Measurements from ENCODE around the gene PACS2. TPM values are rescaled to one million over a fixed set of nuclear protein-coding genes. Genes with fewer than 3 reads are reported as not detected.

Gene PACS2
- total RNA-seq, 1 experiment from 2014 or later: 72.5 TPM

DNA sequence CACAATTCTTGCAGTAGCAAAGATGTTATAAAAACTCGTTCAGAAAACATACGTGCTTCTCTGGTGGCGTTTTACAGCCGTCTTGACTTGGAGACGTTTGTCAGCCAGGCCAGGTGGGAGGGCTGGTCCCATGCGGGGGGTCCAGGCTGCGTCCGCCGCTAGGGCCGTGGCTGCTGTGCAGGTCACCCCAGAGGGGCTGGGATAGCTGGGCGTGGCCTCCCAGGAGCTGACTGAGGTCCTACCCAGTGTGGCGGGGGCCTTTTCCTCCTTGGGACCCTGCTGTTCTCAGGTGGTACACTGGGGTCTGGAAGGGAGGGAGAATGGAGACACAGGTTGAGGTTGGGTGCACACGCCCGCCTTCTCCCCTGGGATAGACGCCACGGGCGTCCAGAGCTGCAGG lies 130.3 kb downstream of the PACS2 start:
- H3K79me1 ChIP-seq (ENCODE audit: insufficient read depth, low read depth, low read length, poor library complexity, severe bottlenecking): no peaks in the 10 kb centered on the region
- no peak overlapping the region for H3K23ac ChIP-seq (ENCODE audit: insufficient read length, low read depth, low read length)
- no peak overlapping the region for H2BK5ac ChIP-seq (ENCODE audit: insufficient read length, low read length)
- H4K91ac ChIP-seq (ENCODE audit: insufficient read length, low read depth, low read length): no peak overlapping the region
- H2BK12ac ChIP-seq (ENCODE audit: insufficient read length, low read depth, low read length): no peak overlapping the region
- Mint-ChIP-seq H3K4me1 (no peaks in the 10 kb centered on the region), H3K9me3 (no peaks in the 10 kb centered on the region), H3K27me3 (ENCODE audit: low read depth) (no peaks in the 10 kb centered on the region), H3K4me3 (no peak overlapping the region), H3K36me3 (ENCODE audit: insufficient read depth in 1 of 3, low read depth in 3 of 3) (peaks cover 16 to 37% (median 21%) of the 10 kb centered on the region in 3 experiments; a peak in 6 of 7 replicates), H3K27ac (no peak overlapping the region)
- no peak overlapping the region for H3K14ac ChIP-seq (ENCODE audit: insufficient read depth, low read length)
- H3K18ac ChIP-seq (ENCODE audit: insufficient read length, low read depth, low read length): no peak overlapping the region
- H3K4ac ChIP-seq (ENCODE audit: low read depth, low read length): no peak overlapping the region
- no peak overlapping the region for H3T11ph ChIP-seq (ENCODE audit: low read length)
- DNase-seq: no peak
- no peak overlapping the region for H2BK20ac ChIP-seq (ENCODE audit: low read depth, low read length, poor library complexity, severe bottlenecking)
- no peaks in the 10 kb centered on the region for H3K4me1 ChIP-seq (ENCODE audit: insufficient read depth, low read length)
- H2AFZ ChIP-seq (ENCODE audit: low read length): no peak overlapping the region
- no peak overlapping the region for H2BK15ac ChIP-seq (ENCODE audit: low read depth, low read length)
- TF ChIP-seq, protein P1, sequence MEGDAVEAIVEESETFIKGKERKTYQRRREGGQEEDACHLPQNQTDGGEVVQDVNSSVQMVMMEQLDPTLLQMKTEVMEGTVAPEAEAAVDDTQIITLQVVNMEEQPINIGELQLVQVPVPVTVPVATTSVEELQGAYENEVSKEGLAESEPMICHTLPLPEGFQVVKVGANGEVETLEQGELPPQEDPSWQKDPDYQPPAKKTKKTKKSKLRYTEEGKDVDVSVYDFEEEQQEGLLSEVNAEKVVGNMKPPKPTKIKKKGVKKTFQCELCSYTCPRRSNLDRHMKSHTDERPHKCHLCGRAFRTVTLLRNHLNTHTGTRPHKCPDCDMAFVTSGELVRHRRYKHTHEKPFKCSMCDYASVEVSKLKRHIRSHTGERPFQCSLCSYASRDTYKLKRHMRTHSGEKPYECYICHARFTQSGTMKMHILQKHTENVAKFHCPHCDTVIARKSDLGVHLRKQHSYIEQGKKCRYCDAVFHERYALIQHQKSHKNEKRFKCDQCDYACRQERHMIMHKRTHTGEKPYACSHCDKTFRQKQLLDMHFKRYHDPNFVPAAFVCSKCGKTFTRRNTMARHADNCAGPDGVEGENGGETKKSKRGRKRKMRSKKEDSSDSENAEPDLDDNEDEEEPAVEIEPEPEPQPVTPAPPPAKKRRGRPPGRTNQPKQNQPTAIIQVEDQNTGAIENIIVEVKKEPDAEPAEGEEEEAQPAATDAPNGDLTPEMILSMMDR (conservative IDR thresholded peaks at IDR 0.05): no peak
- no peak overlapping the region for H3K4me2 ChIP-seq (ENCODE audit: insufficient read depth, insufficient read length, low read length)
- H3K9me3 ChIP-seq (ENCODE audit: control insufficient read depth, low read depth, low read length): no peaks in the 10 kb centered on the region
- no peak overlapping the region for H2AK5ac ChIP-seq (ENCODE audit: insufficient read length, low read length)
- H3K23me2 ChIP-seq (ENCODE audit: insufficient read length, low read depth, low read length, poor library complexity, severe bottlenecking): no peaks in the 10 kb centered on the region
- no peak overlapping the region for H2BK120ac ChIP-seq (ENCODE audit: low read depth, low read length, poor library complexity, severe bottlenecking)
- H4K5ac ChIP-seq (ENCODE audit: insufficient read length, low read depth, low read length): no peak overlapping the region
- no peak overlapping the region for H3K56ac ChIP-seq (ENCODE audit: insufficient read length, low read depth, low read length)
- no peaks in the 10 kb centered on the region for H3K79me2 ChIP-seq (ENCODE audit: insufficient read depth, low read length)
- H3K27ac ChIP-seq (ENCODE audit: insufficient read length, low read depth, low read length): no peak overlapping the region
- no CpG with 5 or more reads among the region's 17 CpGs for whole genome bisulfite sequencing (ENCODE audit: extremely low coverage, insufficient read length, low lambda C conversion rate)
- no peak overlapping the region for H3K9ac ChIP-seq (ENCODE audit: extremely low read depth, insufficient read length, low read length)
- H3K27me3 ChIP-seq (ENCODE audit: insufficient read depth, low read length): no peaks in the 10 kb centered on the region
- H4K8ac ChIP-seq (replicated peaks; ENCODE audit: insufficient read length, low read depth, low read length): no peak overlapping the region
- no peaks in the 10 kb centered on the region for H4K20me1 ChIP-seq (ENCODE audit: control insufficient read depth, insufficient read depth, insufficient read length)
